HEK293 (cell line): Measurements from ENCODE around the gene BRIX1.
A peak's percentile ranks its signal among the peaks of the same experiment; 100 is the strongest.

Experiments
- EGR2 ChIP-seq: fragments of 450-650 bp; formaldehyde crosslinking; IDR thresholded peaks from 2 replicates; pipeline ENCODE4 v1.5.1; 2016; ENCODE audit warnings: low read depth, missing biosample characterization, missing genetic modification characterization
- GLI4 ChIP-seq: fragments of 450-650 bp; formaldehyde crosslinking; IDR thresholded peaks from 2 replicates; pipeline ENCODE4 v1.5.1; 2016; ENCODE audit warnings: missing biosample characterization, missing genetic modification characterization
- MYNN ChIP-seq: fragments of 450-650 bp; formaldehyde crosslinking; IDR thresholded peaks from 2 replicates; pipeline ENCODE4 v1.5.1; 2016; ENCODE audit warnings: missing biosample characterization, missing genetic modification characterization, borderline replicate concordance
- MZF1 ChIP-seq: fragments of 450-650 bp; formaldehyde crosslinking; IDR thresholded peaks from 2 replicates; pipeline ENCODE4 v1.5.1; 2017; ENCODE audit warnings: missing biosample characterization, missing genetic modification characterization, borderline replicate concordance
- OSR2 ChIP-seq: fragments of 450-650 bp; formaldehyde crosslinking; IDR thresholded peaks from 2 replicates; pipeline ENCODE4 v1.5.1; 2016; ENCODE audit warnings: missing biosample characterization, missing genetic modification characterization
- RBAK ChIP-seq: fragments of 450-650 bp; formaldehyde crosslinking; IDR thresholded peaks from 2 replicates; pipeline ENCODE4 v1.5.1; 2016; ENCODE audit warnings: missing biosample characterization, missing genetic modification characterization
- ZNF114 ChIP-seq: fragments of 450-650 bp; formaldehyde crosslinking; IDR thresholded peaks from 2 replicates; pipeline ENCODE4 v1.5.0; 2017; ENCODE audit warnings: missing biosample characterization, missing genetic modification characterization
- ZNF121 ChIP-seq: fragments of 450-650 bp; formaldehyde crosslinking; IDR thresholded peaks from 2 replicates; pipeline ENCODE4 v1.5.1; 2016; ENCODE audit warnings: missing biosample characterization, missing genetic modification characterization
- ZNF292 ChIP-seq: fragments of 450-650 bp; formaldehyde crosslinking; IDR thresholded peaks from 2 replicates; pipeline ENCODE4 v1.5.1; 2016; ENCODE audit warnings: low read depth, missing biosample characterization, missing genetic modification characterization, borderline replicate concordance
- ZNF433 ChIP-seq: fragments of 450-650 bp; formaldehyde crosslinking; IDR thresholded peaks from 2 replicates; pipeline ENCODE4 v1.5.1; 2016; ENCODE audit warnings: missing biosample characterization, missing genetic modification characterization, low read depth
- ZNF571 ChIP-seq: fragments of 450-650 bp; formaldehyde crosslinking; IDR thresholded peaks from 2 replicates; pipeline ENCODE4 v1.5.0; 2017; ENCODE audit warnings: missing biosample characterization, missing genetic modification characterization
- TF ChIP-seq, protein P1 (sequence below): fragments of 450-650 bp; formaldehyde crosslinking; IDR thresholded peaks from 2 replicates; pipeline ENCODE4 v1.5.1; 2016; ENCODE audit warnings: missing biosample characterization, missing genetic modification characterization
- TF ChIP-seq, protein P2 (sequence below): fragments of 450-650 bp; formaldehyde crosslinking; conservative IDR thresholded peaks from 2 replicates; pipeline ENCODE4 v1.5.1; 2016; ENCODE audit warnings: low read depth, missing biosample characterization, missing genetic modification characterization
- TF ChIP-seq, protein P3 (sequence below): fragments of 450-650 bp; formaldehyde crosslinking; optimal IDR thresholded peaks from 2 replicates; pipeline ENCODE3; 2016; ENCODE audit warnings: missing biosample characterization, mild to moderate bottlenecking, missing genetic modification characterization

DNA sequence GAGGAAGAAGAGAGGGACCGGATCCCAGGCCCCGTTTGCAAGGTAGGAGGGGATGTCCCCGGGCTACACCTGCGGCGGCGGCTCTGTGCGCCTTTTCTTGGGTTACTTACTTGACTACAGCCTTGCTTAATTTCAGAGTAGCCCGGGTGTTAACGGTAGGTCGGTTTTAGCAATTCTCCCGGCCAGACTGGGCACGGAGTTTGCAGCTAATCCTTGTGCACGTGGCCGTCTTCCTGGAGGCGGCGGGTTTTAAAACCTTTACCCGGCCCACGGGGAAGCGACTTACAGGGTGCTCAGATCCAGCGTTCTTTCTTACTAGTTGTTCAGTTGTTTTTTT, 313 bp downstream of the BRIX1 start:
- TF ChIP-seq, protein P1, sequence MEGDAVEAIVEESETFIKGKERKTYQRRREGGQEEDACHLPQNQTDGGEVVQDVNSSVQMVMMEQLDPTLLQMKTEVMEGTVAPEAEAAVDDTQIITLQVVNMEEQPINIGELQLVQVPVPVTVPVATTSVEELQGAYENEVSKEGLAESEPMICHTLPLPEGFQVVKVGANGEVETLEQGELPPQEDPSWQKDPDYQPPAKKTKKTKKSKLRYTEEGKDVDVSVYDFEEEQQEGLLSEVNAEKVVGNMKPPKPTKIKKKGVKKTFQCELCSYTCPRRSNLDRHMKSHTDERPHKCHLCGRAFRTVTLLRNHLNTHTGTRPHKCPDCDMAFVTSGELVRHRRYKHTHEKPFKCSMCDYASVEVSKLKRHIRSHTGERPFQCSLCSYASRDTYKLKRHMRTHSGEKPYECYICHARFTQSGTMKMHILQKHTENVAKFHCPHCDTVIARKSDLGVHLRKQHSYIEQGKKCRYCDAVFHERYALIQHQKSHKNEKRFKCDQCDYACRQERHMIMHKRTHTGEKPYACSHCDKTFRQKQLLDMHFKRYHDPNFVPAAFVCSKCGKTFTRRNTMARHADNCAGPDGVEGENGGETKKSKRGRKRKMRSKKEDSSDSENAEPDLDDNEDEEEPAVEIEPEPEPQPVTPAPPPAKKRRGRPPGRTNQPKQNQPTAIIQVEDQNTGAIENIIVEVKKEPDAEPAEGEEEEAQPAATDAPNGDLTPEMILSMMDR (tag by site-specific recombination): no peak
- TF ChIP-seq EGR2 (tag by site-specific recombination) (no peak; the same call in 1 of the 2 replicates), GLI4 (tag by site-specific recombination) (no peak), MYNN (tag by site-specific recombination) (0 out of 2 replicates have a peak, but pooled peaks have one; percentile 10), ZNF433 (tag by site-specific recombination) (no peak), ZNF114 (tag by site-specific recombination) (no peak), MZF1 (tag by site-specific recombination) (peak; percentile 37; the same call in 1 of the 2 replicates), ZNF121 (tag by site-specific recombination) (no peak), ZNF292 (tag by site-specific recombination) (no peak), OSR2 (tag by site-specific recombination) (no peak), RBAK (tag by site-specific recombination) (no peak), ZNF571 (tag by site-specific recombination) (no peak)
- TF ChIP-seq, protein P2, sequence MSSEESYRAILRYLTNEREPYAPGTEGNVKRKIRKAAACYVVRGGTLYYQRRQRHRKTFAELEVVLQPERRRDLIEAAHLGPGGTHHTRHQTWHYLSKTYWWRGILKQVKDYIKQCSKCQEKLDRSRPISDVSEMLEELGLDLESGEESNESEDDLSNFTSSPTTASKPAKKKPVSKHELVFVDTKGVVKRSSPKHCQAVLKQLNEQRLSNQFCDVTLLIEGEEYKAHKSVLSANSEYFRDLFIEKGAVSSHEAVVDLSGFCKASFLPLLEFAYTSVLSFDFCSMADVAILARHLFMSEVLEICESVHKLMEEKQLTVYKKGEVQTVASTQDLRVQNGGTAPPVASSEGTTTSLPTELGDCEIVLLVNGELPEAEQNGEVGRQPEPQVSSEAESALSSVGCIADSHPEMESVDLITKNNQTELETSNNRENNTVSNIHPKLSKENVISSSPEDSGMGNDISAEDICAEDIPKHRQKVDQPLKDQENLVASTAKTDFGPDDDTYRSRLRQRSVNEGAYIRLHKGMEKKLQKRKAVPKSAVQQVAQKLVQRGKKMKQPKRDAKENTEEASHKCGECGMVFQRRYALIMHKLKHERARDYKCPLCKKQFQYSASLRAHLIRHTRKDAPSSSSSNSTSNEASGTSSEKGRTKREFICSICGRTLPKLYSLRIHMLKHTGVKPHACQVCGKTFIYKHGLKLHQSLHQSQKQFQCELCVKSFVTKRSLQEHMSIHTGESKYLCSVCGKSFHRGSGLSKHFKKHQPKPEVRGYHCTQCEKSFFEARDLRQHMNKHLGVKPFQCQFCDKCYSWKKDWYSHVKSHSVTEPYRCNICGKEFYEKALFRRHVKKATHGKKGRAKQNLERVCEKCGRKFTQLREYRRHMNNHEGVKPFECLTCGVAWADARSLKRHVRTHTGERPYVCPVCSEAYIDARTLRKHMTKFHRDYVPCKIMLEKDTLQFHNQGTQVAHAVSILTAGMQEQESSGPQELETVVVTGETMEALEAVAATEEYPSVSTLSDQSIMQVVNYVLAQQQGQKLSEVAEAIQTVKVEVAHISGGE (tag by site-specific recombination): no peak
- TF ChIP-seq, protein P3, sequence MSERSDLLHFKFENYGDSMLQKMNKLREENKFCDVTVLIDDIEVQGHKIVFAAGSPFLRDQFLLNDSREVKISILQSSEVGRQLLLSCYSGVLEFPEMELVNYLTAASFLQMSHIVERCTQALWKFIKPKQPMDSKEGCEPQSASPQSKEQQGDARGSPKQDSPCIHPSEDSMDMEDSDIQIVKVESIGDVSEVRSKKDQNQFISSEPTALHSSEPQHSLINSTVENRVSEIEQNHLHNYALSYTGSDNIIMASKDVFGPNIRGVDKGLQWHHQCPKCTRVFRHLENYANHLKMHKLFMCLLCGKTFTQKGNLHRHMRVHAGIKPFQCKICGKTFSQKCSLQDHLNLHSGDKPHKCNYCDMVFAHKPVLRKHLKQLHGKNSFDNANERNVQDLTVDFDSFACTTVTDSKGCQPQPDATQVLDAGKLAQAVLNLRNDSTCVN (tag by site-specific recombination): no peak
